H54 (cell line): ENCODE measurements around the gene COQ9.

Source experiments
- DNase-seq: peaks from one replicate; pipeline ENCODE4 v3.0.0; 2011; ENCODE audit warnings: low spot score, mixed read lengths; ENCODE audit not compliant: insufficient read length
- FAIRE-seq: peaks from 3 replicates; lab custom pipeline; 2011; peaks lifted over from hg19 to GRCh38; lab: Jason Lieb, UNC
- POLR2A ChIP-seq: IDR thresholded peaks from 2 replicates; pipeline ENCODE4 v1.6.1; 2011; ENCODE audit warnings: low read depth, mild to moderate bottlenecking, low read length

COQ9 gene

GRCh38 chr16:57500578-57501111 is 53.4 kb downstream of the COQ9 start:
- no peak for DNase-seq
- FAIRE-seq, result no peak
- no peak for TF ChIP-seq POLR2A

DNA sequence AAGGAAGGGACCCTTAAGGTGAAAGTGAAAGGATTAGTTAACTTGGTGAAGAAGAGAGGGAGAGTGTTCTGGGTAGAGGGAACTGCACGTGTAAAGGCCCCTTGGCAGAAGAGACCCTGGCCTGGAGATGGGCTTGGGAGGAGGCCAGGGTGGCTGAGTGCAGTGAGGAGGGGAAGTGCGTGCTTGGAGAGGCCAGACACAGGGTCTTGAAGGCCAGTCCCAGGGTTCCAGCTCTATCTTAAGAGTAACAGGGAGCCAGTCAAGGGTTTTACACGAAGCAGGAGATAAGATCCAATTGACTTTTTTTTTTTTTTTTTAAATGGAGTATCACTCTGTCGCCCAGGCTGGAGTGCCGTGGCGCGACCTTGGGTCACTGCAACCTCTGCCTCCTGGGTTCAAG is 54.2 kb downstream of the COQ9 start:
- no peak for TF ChIP-seq POLR2A
- FAIRE-seq, result no peak
- DNase-seq, result no peak

DNA sequence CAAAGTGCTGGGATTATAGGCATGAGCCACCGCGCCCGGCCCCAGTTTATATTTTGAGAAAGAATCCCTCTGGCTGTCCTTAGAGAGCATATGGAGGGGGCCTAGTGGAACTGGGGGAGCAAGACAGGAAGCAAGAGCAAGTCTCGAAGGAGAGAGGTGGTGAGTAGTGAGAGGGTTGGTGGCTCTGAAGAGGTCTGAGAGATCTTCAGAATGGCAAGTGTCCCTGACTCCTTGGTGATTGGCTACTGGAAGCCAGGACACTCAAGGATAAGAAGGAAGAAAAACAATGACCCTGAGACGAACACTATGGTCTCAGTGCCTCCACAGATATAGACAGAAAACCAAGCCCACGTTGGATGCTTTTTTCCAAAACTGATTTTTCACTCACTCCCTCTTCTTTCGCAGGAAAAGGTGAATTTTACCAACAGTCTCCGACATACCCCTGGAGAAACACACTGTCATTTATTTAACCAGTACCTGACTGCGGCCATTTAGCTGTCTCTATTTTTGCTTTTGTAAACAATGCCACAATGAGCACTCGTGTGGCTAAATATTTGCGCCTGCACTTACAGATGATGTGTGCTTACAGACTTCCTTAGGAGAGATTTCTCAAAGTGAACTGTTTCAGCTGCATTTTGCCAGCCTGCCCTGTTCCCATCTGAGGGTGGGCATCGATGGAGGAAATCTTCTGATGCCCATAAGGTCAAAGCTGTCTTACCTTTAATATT is 54.9 kb downstream of the COQ9 start:
- TF ChIP-seq POLR2A, result no peak
- DNase-seq, result no peak
- FAIRE-seq, result no peak

GRCh38 chr16:57503366-57503765 is 56.1 kb downstream of the COQ9 start:
- DNase-seq (no peak), FAIRE-seq (no peak)
- TF ChIP-seq POLR2A, result no peak

GRCh38 chr16:57504001-57504400 is 56.7 kb downstream of the COQ9 start:
- DNase-seq, result no peak
- TF ChIP-seq POLR2A, result no peak
- FAIRE-seq, result no peak

DNA sequence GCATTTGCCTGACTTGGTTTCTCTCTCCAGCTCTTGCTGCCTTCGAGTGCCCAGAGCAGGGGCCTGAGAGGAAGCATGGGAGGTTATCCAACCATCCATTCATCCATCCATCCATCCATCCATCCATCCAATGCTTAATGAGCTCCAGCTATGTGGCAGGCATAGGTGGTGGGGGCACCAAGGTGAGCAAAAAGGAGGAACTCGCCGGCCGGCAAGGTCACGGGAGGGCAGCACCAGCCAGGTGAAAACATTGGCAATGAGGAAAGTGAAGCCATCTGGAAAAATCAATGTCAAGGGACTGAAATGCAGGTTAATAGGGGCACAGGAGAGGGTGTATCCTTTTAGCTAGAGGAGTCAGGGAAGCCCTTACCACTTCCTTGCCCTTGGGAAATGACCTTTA is 57.2 kb downstream of the COQ9 start:
- no peak for TF ChIP-seq POLR2A
- FAIRE-seq, result no peak
- no peak for DNase-seq

GRCh38 chr16:57505169-57505568 is 57.9 kb downstream of the COQ9 start:
- FAIRE-seq (no peak), DNase-seq (no peak)
- no peak for TF ChIP-seq POLR2A

GRCh38 chr16:57507136-57508034 is 60.1 kb downstream of the COQ9 start:
- no peak for DNase-seq
- no peak for TF ChIP-seq POLR2A
- no peak for FAIRE-seq

- no peak for DNase-seq
- no peak for FAIRE-seq
- no peak for TF ChIP-seq POLR2A
Observed at GRCh38 chr16:57508035-57508425, 60.8 kb downstream of the COQ9 start.

- DNase-seq, result no peak
- no peak for FAIRE-seq
- no peak for TF ChIP-seq POLR2A
Observed at GRCh38 chr16:57509231-57509923, 62.1 kb downstream of the COQ9 start.

DNA sequence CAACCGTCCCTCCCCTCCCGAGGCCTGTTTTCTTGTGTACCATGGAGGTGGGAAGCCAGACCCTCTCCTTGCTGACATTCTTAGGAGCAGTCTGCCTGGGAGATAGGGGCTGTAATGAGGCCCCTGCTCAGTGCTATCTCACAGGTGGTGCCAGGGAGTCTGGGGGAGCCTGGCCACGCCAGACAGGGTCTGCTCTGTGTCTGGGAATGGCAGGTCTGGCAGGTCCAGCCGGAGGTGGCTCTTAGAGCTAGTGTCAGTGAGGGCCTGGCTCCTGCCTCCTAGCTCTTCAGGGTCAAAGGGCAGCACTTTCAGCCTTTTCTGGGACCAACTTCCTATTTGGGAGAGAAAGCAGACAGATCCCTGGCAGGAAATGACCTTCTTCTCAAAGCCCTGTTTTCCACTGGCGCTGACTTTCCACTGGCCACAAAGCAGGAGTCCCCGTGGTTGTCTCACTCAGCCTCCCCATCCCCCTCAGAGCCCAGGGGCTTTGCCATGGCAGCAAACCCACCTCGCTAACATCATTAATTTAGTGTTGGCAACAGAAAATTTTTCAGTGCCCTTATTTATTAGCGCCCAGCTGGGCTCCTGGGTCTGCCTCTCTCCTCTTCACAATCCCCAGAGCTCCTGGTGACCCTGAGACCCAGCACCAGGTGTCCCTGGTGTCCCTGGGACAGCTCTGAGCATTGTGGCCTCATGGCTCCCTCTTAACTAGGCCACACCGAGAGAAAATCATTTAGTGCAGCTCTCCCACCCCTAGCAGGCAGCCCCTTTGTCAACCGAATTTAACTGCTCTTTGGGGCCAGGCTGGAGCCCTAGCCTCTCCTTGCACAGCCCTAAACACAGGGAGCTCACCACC is 63.0 kb downstream of the COQ9 start:
- FAIRE-seq (no peak), DNase-seq (no peak)
- no peak for TF ChIP-seq POLR2A
